GM21723 (cell line): ENCODE data around the gene CSAD.
A peak's percentile ranks its signal among the peaks of the same experiment; 100 is the strongest.
"Not testable (repeated sequence)": the region's sequence is repeated elsewhere in the genome, so short reads cannot be mapped to it uniquely, and the experiment has no call there.

Experiments
- ATAC-seq: cut with Tn5 transposase; IDR thresholded peaks from one replicate; pipeline ENCODE4 v1.9.1; 2021; ENCODE audit warnings: mild to moderate bottlenecking, moderate library complexity; ENCODE audit not compliant: unreplicated experiment

Gene CSAD

GRCh38 chr12:53181935-53182334 is 1.2 kb upstream of the CSAD start:
- no peak for ATAC-seq

DNA sequence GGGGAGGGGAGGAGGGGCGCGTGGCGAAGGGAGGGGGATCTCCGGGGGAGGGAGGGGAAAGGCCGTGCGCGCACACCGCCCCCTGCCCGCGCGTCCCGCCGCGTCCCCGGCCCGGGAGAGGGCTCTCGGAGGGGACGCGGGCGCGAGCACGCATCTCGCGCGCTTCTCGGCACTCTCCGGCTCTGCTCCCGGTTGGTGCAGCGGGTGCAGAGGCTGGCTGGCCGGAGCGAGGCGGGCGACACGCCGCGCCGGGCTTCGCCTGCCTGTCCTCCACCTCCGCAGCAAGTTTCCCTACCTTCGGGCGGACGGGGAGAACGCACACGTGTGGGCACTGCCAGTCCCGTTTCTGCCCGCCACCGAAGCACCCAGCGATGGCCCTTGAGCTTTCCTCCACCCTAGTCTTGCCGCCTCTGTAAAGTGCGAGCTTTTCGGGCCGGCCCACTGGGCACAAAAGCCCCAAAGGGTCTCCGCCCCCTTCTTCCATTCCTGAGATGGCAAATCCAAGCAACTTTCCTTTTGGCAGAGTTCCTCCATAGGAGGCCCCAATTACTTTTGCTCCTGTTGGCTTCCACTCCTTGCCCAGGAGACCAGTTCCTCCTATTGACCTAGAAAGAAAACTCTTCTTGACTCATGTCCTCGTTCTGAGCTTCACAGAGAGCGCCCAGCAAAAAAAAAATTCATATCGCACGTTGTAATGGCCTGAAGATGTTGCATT is 363 bp upstream of the CSAD start:
- peak; percentile 64 for ATAC-seq

GRCh38 chr12:53179687-53180219 is 972 bp downstream of the CSAD start:
- ATAC-seq, result peak; percentile 7

DNA sequence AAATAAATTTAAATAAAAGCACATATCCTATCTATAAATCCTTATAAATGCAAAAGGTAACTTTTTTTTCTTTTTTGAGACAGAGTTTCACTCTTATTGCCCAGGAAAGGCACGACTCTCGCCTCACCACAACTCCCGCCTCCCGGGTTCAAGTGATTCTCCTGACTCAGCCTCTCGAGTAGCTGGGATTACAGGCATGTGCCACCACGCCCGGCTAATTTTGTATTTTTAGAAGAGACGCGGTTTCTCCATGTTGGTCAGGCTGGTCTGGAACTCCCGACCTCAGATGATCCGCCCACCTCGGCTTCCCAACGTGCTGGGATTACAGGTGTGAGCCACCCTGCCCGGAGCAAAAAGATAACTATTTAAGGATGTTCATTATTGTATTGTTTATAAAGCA is 1.9 kb downstream of the CSAD start:
- ATAC-seq, result not testable (repeated sequence)

DNA sequence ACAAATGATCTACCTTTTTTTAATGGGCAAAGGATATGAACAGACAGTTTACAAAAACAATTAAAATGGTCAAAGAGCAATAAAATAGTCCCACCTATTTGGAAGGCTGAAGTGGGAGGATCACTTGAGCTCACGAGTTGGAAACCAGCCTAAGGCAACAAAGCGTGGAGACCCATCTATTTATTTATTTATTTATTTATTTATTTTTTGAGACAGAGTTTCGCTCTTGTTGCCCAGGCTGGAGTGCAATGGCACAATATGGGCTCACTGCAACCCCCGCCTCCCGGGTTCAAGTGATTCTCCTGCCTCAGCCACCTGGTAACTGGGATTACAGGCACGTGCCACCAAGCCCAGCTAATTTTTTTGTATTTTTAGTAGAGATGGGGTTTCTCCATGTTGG is 3.3 kb downstream of the CSAD start:
- not testable (repeated sequence) for ATAC-seq

- ATAC-seq, result no peak
These were observed 4.0 kb downstream of the CSAD start for GRCh38 chr12:53176750-53177149.

- ATAC-seq, result no peak
These were observed 5.7 kb downstream of the CSAD start for GRCh38 chr12:53174881-53175491.

- no peak for ATAC-seq
These were observed 7.5 kb downstream of the CSAD start for GRCh38 chr12:53173085-53173715.

DNA sequence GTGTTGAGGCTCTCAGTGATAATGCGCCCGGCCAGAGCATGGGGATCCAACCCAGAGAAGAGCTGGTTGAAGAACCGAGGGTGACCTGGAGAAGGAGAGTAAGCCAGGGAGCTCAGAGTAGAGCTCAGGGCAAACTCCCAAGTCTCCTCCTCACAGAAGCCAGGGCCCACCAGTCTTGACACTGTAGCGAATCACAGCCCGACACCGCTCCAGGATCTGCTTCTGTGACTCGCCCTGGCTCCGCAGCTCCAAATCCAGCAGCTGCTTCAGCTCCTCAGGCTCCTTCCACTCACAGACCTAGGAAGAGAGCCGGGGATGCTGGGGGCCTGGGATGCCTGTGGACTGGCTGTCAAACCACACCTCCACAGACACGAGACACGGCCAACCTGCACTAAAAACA is 8.4 kb downstream of the CSAD start:
- ATAC-seq, result no peak

- ATAC-seq, result no peak
These were observed 8.9 kb downstream of the CSAD start for GRCh38 chr12:53171725-53172329.

- ATAC-seq, result no peak
These were observed 9.6 kb downstream of the CSAD start for GRCh38 chr12:53170876-53171724.

- ATAC-seq, result no peak
These were observed 10.5 kb downstream of the CSAD start for GRCh38 chr12:53170215-53170614.

- no peak for ATAC-seq
These were observed 11.1 kb downstream of the CSAD start for GRCh38 chr12:53169644-53170043.

- no peak for ATAC-seq
These were observed 13.9 kb downstream of the CSAD start for GRCh38 chr12:53166837-53167236.

DNA sequence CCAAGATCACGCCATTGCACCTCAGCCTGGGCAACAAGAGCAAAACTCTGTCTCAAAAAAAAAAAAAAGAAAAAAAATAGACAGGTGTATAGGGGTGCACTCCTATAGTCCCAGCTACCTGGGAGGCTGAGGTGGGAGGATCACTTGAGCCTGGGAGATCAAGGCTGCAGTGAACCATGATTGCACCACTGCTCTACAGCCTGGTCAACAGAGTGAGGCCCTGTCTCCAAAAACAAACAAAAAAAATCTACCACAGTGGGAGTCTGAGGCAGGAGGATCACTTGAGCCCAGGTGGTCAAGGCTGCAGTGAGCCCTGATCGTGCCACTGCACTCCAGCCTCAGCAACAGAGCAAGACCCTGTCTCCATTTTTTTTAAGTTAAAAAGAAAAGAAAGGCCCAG is 17.7 kb downstream of the CSAD start:
- not testable (repeated sequence) for ATAC-seq

DNA sequence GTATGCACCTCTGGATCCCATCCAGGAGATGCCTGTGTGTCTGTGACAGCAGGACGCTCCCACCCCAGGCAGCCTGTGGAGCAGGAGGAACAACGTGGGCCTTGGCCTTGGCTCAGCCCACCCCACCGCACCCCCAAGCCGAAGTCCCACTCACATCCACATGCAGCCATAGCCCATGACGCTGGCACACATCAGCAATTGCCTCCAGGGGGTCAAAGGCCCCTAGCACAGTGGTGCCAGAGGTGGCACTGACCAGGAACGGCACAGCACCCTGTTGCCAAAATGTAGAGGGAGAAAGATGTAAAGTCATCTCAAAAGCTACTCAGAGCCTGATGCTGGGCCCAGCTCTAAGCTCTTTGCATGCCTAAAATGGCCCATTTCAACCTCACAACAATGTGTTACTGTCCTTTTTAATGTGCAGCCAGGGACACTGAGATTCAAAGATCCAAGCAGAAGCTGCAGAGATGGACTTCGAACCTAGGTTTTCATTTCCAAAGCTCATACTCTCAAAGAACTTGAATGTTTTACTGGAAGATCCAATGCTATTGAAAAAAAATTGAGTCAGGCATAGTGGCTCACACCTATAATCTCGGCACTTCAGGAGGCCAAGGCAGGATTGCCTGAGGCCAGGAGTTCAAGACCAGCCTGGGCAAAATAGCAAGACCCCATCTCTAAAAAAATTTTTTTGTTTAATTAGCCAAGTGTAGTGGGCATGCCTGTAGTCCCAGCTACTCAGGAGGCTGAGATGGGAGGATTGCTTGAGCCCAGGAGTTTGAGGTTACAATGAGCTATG is 19.4 kb downstream of the CSAD start:
- ATAC-seq, result no peak

DNA sequence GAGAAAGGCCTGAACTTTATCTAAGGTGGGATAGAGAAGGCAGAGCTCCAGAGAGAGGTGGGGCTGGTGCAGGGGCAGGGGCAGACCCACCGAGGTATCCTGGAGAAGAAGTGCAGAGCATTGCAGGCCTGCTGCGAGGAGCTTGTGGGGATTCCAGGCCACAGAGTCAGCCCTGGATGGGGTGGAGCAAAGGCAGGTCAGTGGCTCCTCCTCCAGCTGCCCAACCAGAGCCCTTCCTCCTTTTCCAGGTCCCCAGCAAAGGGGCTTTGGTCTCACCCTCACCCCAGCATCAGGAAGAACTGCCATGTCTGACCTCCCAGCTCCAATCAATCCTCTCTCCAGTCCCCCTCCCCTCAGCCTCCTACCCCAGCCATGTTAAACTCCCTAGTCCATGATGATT is 20.1 kb downstream of the CSAD start:
- ATAC-seq, result no peak

DNA sequence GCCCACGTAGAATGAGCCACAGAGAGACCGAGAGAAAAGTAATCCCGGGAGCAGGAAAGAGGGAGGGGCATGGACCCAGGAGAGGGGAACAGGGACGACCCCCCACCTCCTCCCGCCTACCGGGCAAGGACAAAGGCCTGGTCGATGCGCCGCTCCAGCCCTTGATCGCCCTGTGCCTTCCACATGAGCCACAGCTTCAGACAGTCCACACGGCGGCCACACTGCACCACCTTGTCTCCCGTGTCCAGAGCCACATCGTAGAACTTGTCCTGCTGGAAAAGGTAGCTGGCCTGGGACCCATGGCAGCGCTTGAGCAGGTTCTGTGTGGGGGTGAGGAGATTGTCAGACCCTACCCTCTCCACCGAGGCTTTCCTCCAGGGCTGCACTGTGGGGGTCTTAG is 20.7 kb downstream of the CSAD start:
- ATAC-seq, result no peak

GRCh38 chr12:53159195-53159839 is 21.4 kb downstream of the CSAD start:
- peak; percentile 98 for ATAC-seq
